Stomach (tissue), 9 donors: ENCODE results near the gene ERBB4. TPM values are rescaled to one million over a fixed set of nuclear protein-coding genes. Genes with fewer than 3 reads are reported as not detected.

Experiments used
- DNase-seq, 2 donors: peaks; one replicate each; pipeline versions ENCODE4 v3.0.0 to v3.0.0-alpha.2; 2013 to 2019
- H3K27ac ChIP-seq, 5 donors: fragments of 200-600 bp in 4 of 5; sonication (generic) in 4 of 5; one replicate each; pipeline ENCODE4 v1.5.1; 2013 to 2019; ENCODE audit warnings: mild to moderate bottlenecking in 1 of 5, moderate library complexity in 1 of 5
- H3K27me3 ChIP-seq, 3 donors: fragments of 200-600 bp; sonication (generic); one replicate each; pipeline ENCODE4 v1.5.1; 2017 to 2019; ENCODE audit warnings: mixed run types in 1 of 3
- H3K36me3 ChIP-seq, 4 donors: fragments of 200-600 bp; sonication (generic); 1 replicate in 3 of 4; 2 replicates in 1 of 4; pipeline ENCODE4 v1.5.1; 2016 to 2019
- H3K4me1 ChIP-seq, 4 donors: fragments of 200-600 bp; sonication (generic); one replicate each; pipeline ENCODE4 v1.5.1; 2016 to 2019
- H3K4me3 ChIP-seq, 4 donors: fragments of 200-600 bp; sonication (generic) in 3 of 4; one replicate each; pipeline ENCODE4 v1.5.1; 2016 to 2019; ENCODE audit warnings: mild to moderate bottlenecking in 1 of 4
- H3K9me3 ChIP-seq, 4 donors: fragments of 200-600 bp; sonication (generic); one replicate each; pipeline ENCODE4 v1.5.1; 2016 to 2019
- EP300 ChIP-seq: sonication (generic); formaldehyde crosslinking; IDR thresholded peaks from one replicate; pipeline ENCODE4 v1.6.1; 2017; ENCODE audit warnings: antibody characterized with exemption
- POLR2A ChIP-seq, 4 donors: fragments of 450-650 bp; IDR thresholded peaks; one replicate each; pipeline ENCODE4 v1.6.1; 2016; ENCODE audit warnings: antibody characterized with exemption in 4 of 4, control low read depth in 2 of 4, mild to moderate bottlenecking in 1 of 4, moderate library complexity in 1 of 4
- POLR2AphosphoS5 ChIP-seq, 3 donors: sonication (generic); formaldehyde crosslinking; IDR thresholded peaks; one replicate each; pipeline ENCODE4 v1.6.1; 2016; ENCODE audit warnings: antibody characterized with exemption in 3 of 3
- WGBS, 5 donors: extraction: QIAGEN DNeasy Blood & Tissue Kit in 3 of 5; methylation state at CpG; one replicate each; pipeline versions ENCODE4 v1.1.5 to v1.1.7; 2013 to 2018; 5-methylcytosine and 5-hydroxymethylcytosine counted together
- intact Hi-C: fragments of 100-400 bp; cut with DNase I; formaldehyde crosslinking; loops from one replicate; pipeline ENCODE4 v1.15.1; 2023; ENCODE audit warnings: low total_unique reads
- polyA plus RNA-seq, 3 donors: library from polyadenylated mRNA; stranded (reverse); fragments of 200-250 nt; gene quantifications; one replicate each; pipeline ENCODE4 v1.2.3, GENCODE V29; 2013
- total RNA-seq, 5 donors: library from RNA; depleted of rRNA; stranded (reverse); fragments of >200 nt; gene quantifications; one replicate each; pipeline versions ENCODE4 v1.1.0 to v1.2.3, GENCODE V29; 2014 to 2016
- TF ChIP-seq, protein P1 (sequence below), 7 experiments: fragments of 450-650 bp in 4 of 7; fragments of 200-600 bp in 3 of 7; sonication (generic) in 3 of 7; IDR thresholded peaks; one replicate each; pipeline ENCODE4 v1.5.1; 2016 to 2019; ENCODE audit warnings: antibody characterized with exemption in 7 of 7, control low read depth in 2 of 7, mild to moderate bottlenecking in 1 of 7
- donor health status: healthy with polysubstance abuse.
- donor health status: Bipolar disorder and iron deficiency.
- donor health status: healthy.

ERBB4 gene
- total and polyA plus RNA-seq, 8 donors: 0.12 to 2.5 (median 0.45) TPM; not detected in 1

DNA sequence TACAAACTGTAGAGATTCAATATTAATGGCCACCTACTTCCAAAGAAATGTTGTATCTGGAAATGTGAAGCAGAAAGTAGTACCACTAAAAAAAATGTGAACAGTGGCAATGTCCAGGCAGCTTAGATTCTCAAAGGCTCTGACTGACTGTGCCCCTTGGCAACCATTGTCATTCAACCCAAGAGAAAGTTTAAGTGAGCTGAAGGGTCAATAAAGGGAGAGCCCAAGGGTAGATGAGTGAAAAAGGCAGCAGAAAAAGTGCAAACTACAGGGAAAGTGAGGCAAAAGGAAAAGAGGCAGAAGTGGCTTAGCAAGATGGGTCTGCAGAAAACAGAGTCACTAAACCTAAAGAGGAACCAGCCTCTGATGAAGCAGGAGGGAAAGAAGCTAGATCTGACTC is 1179.3 kb downstream of the ERBB4 start:
- peaks cover 0 to 4% (median 0%) of the 10 kb centered on the region in 4 donors for H3K9me3 ChIP-seq
- H3K4me3 ChIP-seq: no peak overlapping the region
- H3K4me1 ChIP-seq: no peaks in the 10 kb centered on the region
- H3K36me3 ChIP-seq: no peaks in the 10 kb centered on the region
- TF ChIP-seq EP300 (no peak), POLR2AphosphoS5 (IDR thresholded peaks at IDR 0.05) (no peak), POLR2A (IDR thresholded peaks at IDR 0.05) (no peak)
- TF ChIP-seq, protein P1, sequence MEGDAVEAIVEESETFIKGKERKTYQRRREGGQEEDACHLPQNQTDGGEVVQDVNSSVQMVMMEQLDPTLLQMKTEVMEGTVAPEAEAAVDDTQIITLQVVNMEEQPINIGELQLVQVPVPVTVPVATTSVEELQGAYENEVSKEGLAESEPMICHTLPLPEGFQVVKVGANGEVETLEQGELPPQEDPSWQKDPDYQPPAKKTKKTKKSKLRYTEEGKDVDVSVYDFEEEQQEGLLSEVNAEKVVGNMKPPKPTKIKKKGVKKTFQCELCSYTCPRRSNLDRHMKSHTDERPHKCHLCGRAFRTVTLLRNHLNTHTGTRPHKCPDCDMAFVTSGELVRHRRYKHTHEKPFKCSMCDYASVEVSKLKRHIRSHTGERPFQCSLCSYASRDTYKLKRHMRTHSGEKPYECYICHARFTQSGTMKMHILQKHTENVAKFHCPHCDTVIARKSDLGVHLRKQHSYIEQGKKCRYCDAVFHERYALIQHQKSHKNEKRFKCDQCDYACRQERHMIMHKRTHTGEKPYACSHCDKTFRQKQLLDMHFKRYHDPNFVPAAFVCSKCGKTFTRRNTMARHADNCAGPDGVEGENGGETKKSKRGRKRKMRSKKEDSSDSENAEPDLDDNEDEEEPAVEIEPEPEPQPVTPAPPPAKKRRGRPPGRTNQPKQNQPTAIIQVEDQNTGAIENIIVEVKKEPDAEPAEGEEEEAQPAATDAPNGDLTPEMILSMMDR (IDR thresholded peaks at IDR 0.05): no peak
- DNase-seq: no peak
- no peak overlapping the region for H3K27ac ChIP-seq
- no peaks in the 10 kb centered on the region for H3K27me3 ChIP-seq
- intact Hi-C loops: no loop called here

DNA sequence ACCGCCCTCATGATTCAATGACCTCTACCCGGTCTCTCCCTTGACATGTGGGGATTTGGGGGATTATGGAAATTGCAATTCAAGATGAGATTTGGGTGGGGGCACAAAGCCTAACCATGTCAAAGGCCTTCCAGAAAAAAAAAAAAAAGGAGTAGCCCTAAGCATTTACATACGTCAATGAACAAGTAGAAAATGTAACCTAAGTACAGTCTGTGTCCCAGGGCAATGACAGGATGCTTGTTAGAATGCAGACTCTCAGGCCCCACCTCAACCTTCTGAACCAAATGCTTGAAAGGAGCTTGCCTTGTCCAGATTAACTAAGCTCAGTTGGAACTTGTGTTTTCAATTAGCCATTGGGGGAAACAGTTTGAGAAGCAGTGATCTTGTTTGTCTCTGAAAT is 1180.1 kb downstream of the ERBB4 start:
- WGBS, 5 donors: 68 to 88% (median 72%) methylated on average over 3 of the region's 3 CpGs
- no peaks in the 10 kb centered on the region for H3K27me3 ChIP-seq
- H3K9me3 ChIP-seq: peaks cover 0 to 4% (median 0%) of the 10 kb centered on the region in 4 donors
- no peak overlapping the region for H3K27ac ChIP-seq
- TF ChIP-seq EP300 (no peak), POLR2AphosphoS5 (IDR thresholded peaks at IDR 0.05) (no peak), POLR2A (IDR thresholded peaks at IDR 0.05) (no peak)
- TF ChIP-seq, protein P1 (IDR thresholded peaks at IDR 0.05): no peak
- no peaks in the 10 kb centered on the region for H3K4me1 ChIP-seq
- H3K36me3 ChIP-seq: no peaks in the 10 kb centered on the region
- no peak overlapping the region for H3K4me3 ChIP-seq
- intact Hi-C loops: no loop called here
- no peak for DNase-seq

DNA sequence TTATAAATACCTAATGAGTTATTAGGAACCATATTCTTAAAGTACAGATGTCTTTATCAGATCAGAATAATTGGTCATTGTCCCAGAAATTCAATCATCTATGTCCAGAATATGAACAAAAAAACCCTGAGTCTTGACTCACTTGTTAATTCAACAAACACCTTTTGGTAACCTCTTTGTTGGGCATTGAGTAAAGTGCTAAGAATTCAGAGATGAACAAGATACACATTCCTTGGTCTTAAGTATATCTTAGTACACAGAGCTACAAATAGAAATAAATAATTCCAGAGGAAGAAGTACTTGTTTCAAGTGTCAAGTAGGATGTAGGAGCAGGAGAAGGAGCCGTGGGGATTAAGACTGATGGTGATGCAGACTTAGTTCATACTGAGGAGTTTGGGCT is 1184.1 kb downstream of the ERBB4 start:
- TF ChIP-seq EP300 (no peak), POLR2AphosphoS5 (IDR thresholded peaks at IDR 0.05) (no peak), POLR2A (IDR thresholded peaks at IDR 0.05) (no peak)
- TF ChIP-seq, protein P1 (IDR thresholded peaks at IDR 0.05): no peak
- Histone ChIP-seq H3K4me3 (no peak overlapping the region), H3K27me3 (no peaks in the 10 kb centered on the region), H3K27ac (no peak overlapping the region), H3K9me3 (no peaks in the 10 kb centered on the region), H3K36me3 (no peaks in the 10 kb centered on the region), H3K4me1 (no peaks in the 10 kb centered on the region)
- 52 to 77% (median 66%) methylated on average over 1 of the region's 1 CpG for WGBS, 5 donors
- no peak for DNase-seq
- intact Hi-C loops: no loop called here

DNA sequence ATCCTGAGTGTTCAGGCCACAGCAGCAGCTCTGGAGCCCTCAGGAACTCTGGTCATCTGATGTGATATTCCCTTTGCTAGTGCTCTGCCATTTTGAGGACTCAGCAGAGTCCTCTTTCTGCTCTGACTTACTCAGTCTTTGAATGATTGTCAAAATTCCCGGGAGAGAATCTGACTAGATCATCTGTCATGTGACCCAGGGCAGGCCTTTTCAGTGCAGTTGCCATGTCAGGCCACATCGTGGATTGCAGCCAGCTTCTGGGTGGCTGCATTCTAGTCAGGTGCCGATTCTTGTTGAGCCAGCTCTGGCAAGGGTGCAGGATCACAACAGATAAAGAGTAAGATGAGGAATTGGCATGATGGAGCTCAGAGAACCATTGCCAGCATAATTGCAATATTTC is 1186.6 kb downstream of the ERBB4 start:
- H3K9me3 ChIP-seq: peaks cover 0 to 5% (median 0%) of the 10 kb centered on the region in 4 donors
- no peak for DNase-seq
- WGBS, 5 donors: 15 to 52% (median 42%) methylated on average over 3 of the region's 3 CpGs
- H3K36me3 ChIP-seq: no peaks in the 10 kb centered on the region
- H3K4me1 ChIP-seq: no peaks in the 10 kb centered on the region
- TF ChIP-seq EP300 (no peak), POLR2AphosphoS5 (IDR thresholded peaks at IDR 0.05) (no peak), POLR2A (IDR thresholded peaks at IDR 0.05) (no peak)
- TF ChIP-seq, protein P1 (IDR thresholded peaks at IDR 0.05): no peak
- H3K27me3 ChIP-seq: no peaks in the 10 kb centered on the region
- no peak overlapping the region for H3K27ac ChIP-seq
- intact Hi-C loops: no loop called here
- H3K4me3 ChIP-seq: no peak overlapping the region
